ENCODE measurements around the gene OR2G2. TPM values are rescaled to one million over a fixed set of nuclear protein-coding genes. Genes with fewer than 3 reads are reported as not detected.

Gene OR2G2
- total and polyA plus RNA-seq, 2 of the 13 experiments (the other 11 are each of a cell fraction or from before 2014, with no cell fraction given): not detected

DNA sequence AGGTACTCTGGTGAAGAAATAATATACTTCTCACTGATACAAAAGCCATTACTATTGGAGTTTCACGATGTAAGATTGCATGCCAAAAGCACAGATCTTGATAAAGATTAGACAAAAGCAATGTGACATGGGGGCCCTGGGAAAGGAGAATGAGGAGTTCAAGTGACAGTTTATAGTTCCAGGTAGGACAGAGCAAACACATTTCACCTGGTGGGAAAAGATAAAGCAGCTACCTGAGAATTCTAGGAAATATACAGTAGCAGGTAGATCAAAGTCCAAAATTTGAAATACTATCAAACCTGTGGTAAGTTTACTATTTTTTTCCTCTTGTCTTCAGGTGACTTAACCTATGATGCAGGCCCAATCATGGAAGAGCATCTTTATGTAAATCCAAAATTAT, 25.2 kb downstream of the OR2G2 start:
- in situ Hi-C loops (cut with HindIII; ENCODE audit: extremely low pct_ligation_motif_present, low pct_unique_long_range_greater_than_20kb) (no loop called here), intact Hi-C loops (cut with micrococcal nuclease; ENCODE audit: unreplicated experiment) (no loop called here)
- H3K27ac ChIP-seq (ENCODE audit: extremely low read length, insufficient read depth, low read length): no peak overlapping the region
- POLR2A ChIA-PET: no interaction called here
- no peaks in the 10 kb centered on the region for H3K4me1 ChIP-seq (ENCODE audit: insufficient read depth, low read length)
- no peak overlapping the region for H2AFZ ChIP-seq (ENCODE audit: low read length)
- no peaks in the 10 kb centered on the region for H3K36me3 ChIP-seq (replicated peaks in 1 of 2; ENCODE audit: control insufficient read depth in 1 of 2, insufficient read depth in 2 of 2, low read length in 2 of 2)
- ATAC-seq (no peak), FAIRE-seq (no peak), DNase-seq (ENCODE audit: low spot score) (no peak)
- WGBS (ENCODE audit: low lambda C conversion rate): 0% methylated on average over 1 of the region's 1 CpG
- H3K4me3 ChIP-seq (replicated peaks in 1 of 3; ENCODE audit: insufficient read depth in 1 of 3, low read depth in 2 of 3, low read length in 3 of 3): no peak overlapping the region
- no peak overlapping the region for H3K4me2 ChIP-seq (ENCODE audit: low read depth, low read length)
- no peaks in the 10 kb centered on the region for H3K79me2 ChIP-seq (ENCODE audit: insufficient read depth, low read length)
- CTCF ChIA-PET (ENCODE audit: low intra/inter-chr PET ratio, low total read pairs): no interaction called here
- no peak for TF ChIP-seq MAF1 (CRISPR knock-in tag; IDR thresholded peaks at IDR 0.05; ENCODE audit: borderline replicate concordance)
- no peak for TF ChIP-seq PLRG1 (conservative IDR thresholded peaks at IDR 0.05)
- no peaks in the 10 kb centered on the region for H3K9me3 ChIP-seq (ENCODE audit: low read length)
- no peaks in the 10 kb centered on the region for H3K27me3 ChIP-seq (ENCODE audit: control insufficient read depth in 1 of 2, insufficient read depth in 2 of 2, low read length in 2 of 2)
- no peaks in the 10 kb centered on the region for H4K20me1 ChIP-seq (ENCODE audit: insufficient read depth, low read length)
- H3K9ac ChIP-seq (ENCODE audit: insufficient read depth, low read depth, low read length): no peak overlapping the region
- no TSS peak for BruUV-seq (replicated peaks)

- intact Hi-C loops (cut with micrococcal nuclease; ENCODE audit: unreplicated experiment) (no loop called here), in situ Hi-C loops (cut with HindIII; ENCODE audit: extremely low pct_ligation_motif_present, low pct_unique_long_range_greater_than_20kb) (no loop called here)
- no peak for FAIRE-seq
- CTCF ChIA-PET (ENCODE audit: low intra/inter-chr PET ratio, low total read pairs): no interaction called here
- Histone ChIP-seq H3K9ac (ENCODE audit: insufficient read depth, low read depth, low read length) (no peak overlapping the region), H3K9me3 (ENCODE audit: low read length) (no peaks in the 10 kb centered on the region), H3K4me3 (replicated peaks in 1 of 3; ENCODE audit: insufficient read depth in 1 of 3, low read depth in 2 of 3, low read length in 3 of 3) (no peak overlapping the region), H3K27ac (ENCODE audit: extremely low read length, insufficient read depth, low read length) (no peak overlapping the region), H3K4me2 (ENCODE audit: low read depth, low read length) (no peak overlapping the region), H3K27me3 (ENCODE audit: control insufficient read depth in 1 of 2, insufficient read depth in 2 of 2, low read length in 2 of 2) (no peaks in the 10 kb centered on the region), H3K4me1 (ENCODE audit: insufficient read depth, low read length) (no peaks in the 10 kb centered on the region), H2AFZ (ENCODE audit: low read length) (no peak overlapping the region), H3K36me3 (replicated peaks in 1 of 2; ENCODE audit: control insufficient read depth in 1 of 2, insufficient read depth in 2 of 2, low read length in 2 of 2) (no peaks in the 10 kb centered on the region), H4K20me1 (ENCODE audit: insufficient read depth, low read length) (no peaks in the 10 kb centered on the region), H3K79me2 (ENCODE audit: insufficient read depth, low read length) (no peaks in the 10 kb centered on the region)
- ATAC-seq: no peak
- POLR2A ChIA-PET: no interaction called here
- TF ChIP-seq ZNF574 (CRISPR knock-in tag; IDR thresholded peaks at IDR 0.05): no peak
- TF ChIP-seq ZNF282 (IDR thresholded peaks at IDR 0.05; ENCODE audit: partially characterized antibody): no peak
- no peak for TF ChIP-seq ZSCAN12 (CRISPR knock-in tag; IDR thresholded peaks at IDR 0.05)
- TF ChIP-seq ZNF598 (CRISPR knock-in tag; IDR thresholded peaks at IDR 0.05; ENCODE audit: borderline replicate concordance): no peak
- no peak for TF ChIP-seq ATF2 (CRISPR knock-in tag; IDR thresholded peaks at IDR 0.05)
- no peak for DNase-seq (ENCODE audit: low spot score)
- 0% methylated on average over 3 of the region's 5 CpGs for WGBS (ENCODE audit: low lambda C conversion rate)
- BruUV-seq (replicated peaks): no TSS peak
Observed at GRCh38 chr1:247614625-247615024, 26.5 kb downstream of the OR2G2 start.
